GM18519 (cell line): Measurements from ENCODE around the gene CEL.
"Not testable (repeated sequence)": the region's sequence is repeated elsewhere in the genome, so short reads cannot be mapped to it uniquely, and the experiment has no call there.

Source experiments
- ATAC-seq: cut with Tn5 transposase; IDR thresholded peaks from one replicate; pipeline ENCODE4 v1.9.1; 2021; ENCODE audit warnings: mild to moderate bottlenecking, moderate library complexity; ENCODE audit not compliant: unreplicated experiment, low FRiP score

Gene CEL

GRCh38 chr9:133061764-133062145 lies at the start of gene CEL:
CEL (plus strand) TSS chr9:133061981; CDS start chr9:133062003, 22 bp downstream.
- ATAC-seq = not testable (repeated sequence)

- no peak for ATAC-seq
Observed at GRCh38 chr9:133014696-133015095, 47.1 kb upstream of the CEL start.

GRCh38 chr9:133023117-133023890 lies 38.5 kb upstream of the CEL start:
- ATAC-seq = no peak

- ATAC-seq = no peak
Observed at GRCh38 chr9:133026426-133026825, 35.4 kb upstream of the CEL start.

GRCh38 chr9:133027134-133027533 lies 34.6 kb upstream of the CEL start:
- ATAC-seq = no peak

GRCh38 chr9:133028221-133028620 lies 33.6 kb upstream of the CEL start:
- ATAC-seq = no peak

GRCh38 chr9:133029994-133030316 lies 31.8 kb upstream of the CEL start:
- no peak for ATAC-seq

GRCh38 chr9:133030317-133031129 lies 31.3 kb upstream of the CEL start, which contains the start of gene GTF3C5:
GTF3C5 (plus strand) TSS chr9:133030997; CDS start chr9:133031012, 15 bp downstream.
- peak; percentile 94 for ATAC-seq

- no peak for ATAC-seq
Observed at GRCh38 chr9:133031130-133031422, 30.7 kb upstream of the CEL start.

GRCh38 chr9:133031496-133031911 lies 30.3 kb upstream of the CEL start:
- ATAC-seq = no peak

- ATAC-seq = no peak
Observed at GRCh38 chr9:133032171-133032570, 29.6 kb upstream of the CEL start.

GRCh38 chr9:133035669-133036068 lies 26.1 kb upstream of the CEL start:
- ATAC-seq = no peak

GRCh38 chr9:133037775-133038515 lies 23.8 kb upstream of the CEL start:
- no peak for ATAC-seq

- not testable (repeated sequence) for ATAC-seq
Observed at GRCh38 chr9:133040892-133041479, 20.8 kb upstream of the CEL start.

GRCh38 chr9:133041958-133042357 lies 19.8 kb upstream of the CEL start:
- ATAC-seq = no peak

- no peak for ATAC-seq
Observed at GRCh38 chr9:133042676-133043075, 19.1 kb upstream of the CEL start.

- ATAC-seq = no peak
Observed at GRCh38 chr9:133043449-133044035, 18.2 kb upstream of the CEL start.

GRCh38 chr9:133044125-133044524 lies 17.7 kb upstream of the CEL start:
- ATAC-seq = no peak

- no peak for ATAC-seq
Observed at GRCh38 chr9:133044661-133045060, 17.1 kb upstream of the CEL start.

- no peak for ATAC-seq
Observed at GRCh38 chr9:133045132-133045531, 16.6 kb upstream of the CEL start.
